GM13977 (cell line): ENCODE results near the gene SPNS2.

ENCODE experiments used
- DNase-seq: peaks from one replicate; pipeline ENCODE4 v3.0.0; 2012; ENCODE audit warnings: low spot score
- CTCF ChIP-seq: IDR thresholded peaks from 2 replicates; pipeline ENCODE4 v1.5.1; 2012; ENCODE audit warnings: mild to moderate bottlenecking, control low read depth; ENCODE audit not compliant: insufficient read depth; ENCODE audit errors: extremely low read depth, missing control alignments
- in situ Hi-C: fragments of 300-500 bp; cut with MboI; formaldehyde crosslinking; loops from one replicate; pipeline ENCODE4 v1.12.0; 2022; ENCODE audit warnings: low sequenced_read_pairs, low pct_unique_long_range_greater_than_20kb, mixed read lengths, inconsistent platforms; ENCODE audit not compliant: unreplicated experiment

The SPNS2 gene

GRCh38 chr17:4463818-4464476 is 34.7 kb upstream of the SPNS2 start:
- in situ Hi-C loops = no loop called here
- no peak for TF ChIP-seq CTCF
- DNase-seq = no peak

- in situ Hi-C loops = no loop called here
- no peak for DNase-seq
Measured at GRCh38 chr17:4465786-4466185, 32.9 kb upstream of the SPNS2 start.

GRCh38 chr17:4467287-4467686 is 31.4 kb upstream of the SPNS2 start:
- DNase-seq = no peak
- in situ Hi-C loops = no loop called here

More at GRCh38 chr17:4465786-4466185, 32.9 kb upstream of the SPNS2 start:
- TF ChIP-seq CTCF = no peak

GRCh38 chr17:4469552-4469951 is 29.1 kb upstream of the SPNS2 start:
- no peak for TF ChIP-seq CTCF
- in situ Hi-C loops = no loop called here
- DNase-seq = no peak

More at GRCh38 chr17:4467287-4467686, 31.4 kb upstream of the SPNS2 start:
- TF ChIP-seq CTCF = no peak

- DNase-seq = no peak
- in situ Hi-C loops = no loop called here
- TF ChIP-seq CTCF = no peak
Measured at GRCh38 chr17:4472286-4472685, 26.4 kb upstream of the SPNS2 start.

- no peak for DNase-seq
- no peak for TF ChIP-seq CTCF
Measured at GRCh38 chr17:4474093-4474492, 24.6 kb upstream of the SPNS2 start.

GRCh38 chr17:4475001-4475400 is 23.7 kb upstream of the SPNS2 start:
- DNase-seq = no peak
- no peak for TF ChIP-seq CTCF
- in situ Hi-C loops = no loop called here

More at GRCh38 chr17:4474093-4474492, 24.6 kb upstream of the SPNS2 start:
- in situ Hi-C loops = no loop called here
